GM18870 (cell line): Measurements from ENCODE around the gene ESRRB.

Source experiments
- ATAC-seq: cut with Tn5 transposase; IDR thresholded peaks from one replicate; pipeline ENCODE4 v1.9.1; 2021; ENCODE audit warnings: moderate library complexity; ENCODE audit not compliant: unreplicated experiment

Gene ESRRB

DNA sequence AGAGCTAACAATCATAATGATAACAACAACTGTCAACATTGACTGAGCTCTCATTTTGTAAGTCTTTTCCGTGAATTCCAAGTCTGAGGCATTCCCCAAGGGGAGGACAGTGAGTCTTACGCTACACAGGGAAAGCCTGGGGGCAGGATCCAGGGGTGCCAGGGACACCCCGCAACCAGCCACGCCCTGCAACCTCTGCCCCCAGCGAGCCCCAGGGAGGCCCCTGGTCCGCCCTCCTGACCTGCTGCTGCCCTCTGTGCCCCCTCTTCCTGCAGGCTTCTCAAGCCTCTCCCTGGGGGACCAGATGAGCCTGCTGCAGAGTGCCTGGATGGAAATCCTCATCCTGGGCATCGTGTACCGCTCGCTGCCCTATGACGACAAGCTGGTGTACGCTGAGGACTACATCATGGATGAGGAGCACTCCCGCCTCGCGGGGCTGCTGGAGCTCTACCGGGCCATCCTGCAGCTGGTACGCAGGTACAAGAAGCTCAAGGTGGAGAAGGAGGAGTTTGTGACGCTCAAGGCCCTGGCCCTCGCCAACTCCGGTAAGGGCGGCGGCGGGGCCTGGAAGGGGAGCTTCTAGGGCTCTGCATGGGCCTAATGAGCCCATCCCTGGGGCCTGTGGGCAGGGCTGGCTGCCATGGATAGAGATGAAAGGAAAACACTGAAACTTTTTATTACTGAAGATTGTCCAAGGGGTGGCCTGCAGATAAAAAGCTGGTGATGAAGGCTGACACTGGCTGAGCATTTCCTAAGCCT is 115.4 kb downstream of the ESRRB start:
- ATAC-seq: no peak

DNA sequence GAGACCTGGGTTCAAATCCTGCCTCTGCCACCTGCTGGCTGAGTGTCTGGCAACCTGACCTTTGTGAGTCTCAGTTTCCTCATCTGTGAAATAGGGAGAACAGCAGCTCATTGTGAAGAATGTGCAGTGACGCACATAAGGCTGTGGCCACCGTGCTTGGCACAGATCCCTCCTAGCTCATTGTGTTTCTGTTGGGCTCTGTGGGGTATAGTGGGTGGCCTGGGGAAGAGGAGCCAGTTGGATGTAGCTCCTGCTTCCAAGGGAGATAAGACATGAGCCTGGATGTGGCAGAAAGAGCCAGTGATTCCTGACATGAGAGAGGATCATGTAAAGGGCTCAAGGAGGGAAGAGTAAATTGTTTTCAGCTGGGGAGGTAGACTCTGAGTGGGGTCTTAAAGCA is 120.0 kb downstream of the ESRRB start:
- ATAC-seq: no peak

GRCh38 chr14:76496595-76496994 is 120.7 kb downstream of the ESRRB start:
- no peak for ATAC-seq

- no peak for ATAC-seq
Measured at GRCh38 chr14:76497550-76498462, 121.9 kb downstream of the ESRRB start.

DNA sequence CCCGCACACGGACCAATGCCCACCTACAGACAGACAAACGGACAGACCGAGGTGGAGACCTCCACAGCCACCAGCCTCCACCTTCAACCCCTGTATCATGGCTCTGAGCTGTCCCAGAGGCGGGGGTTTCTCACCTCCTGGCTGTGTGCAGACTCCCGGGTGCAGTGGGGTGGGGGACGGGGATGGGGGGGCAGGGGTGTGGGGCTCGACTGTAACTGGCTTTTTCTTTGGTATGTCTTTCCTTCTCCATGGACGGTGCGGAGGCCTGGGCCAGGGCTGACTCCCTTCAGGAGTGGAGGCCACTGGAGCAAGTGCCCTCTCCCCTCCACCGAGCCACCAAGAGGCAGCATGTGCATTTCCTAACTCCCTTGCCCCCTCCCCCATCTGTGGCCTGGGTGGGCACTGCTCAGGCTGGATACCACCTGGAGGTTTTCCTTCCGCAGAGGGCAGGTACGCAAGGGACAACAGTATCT is 122.6 kb downstream of the ESRRB start:
- no peak for ATAC-seq

DNA sequence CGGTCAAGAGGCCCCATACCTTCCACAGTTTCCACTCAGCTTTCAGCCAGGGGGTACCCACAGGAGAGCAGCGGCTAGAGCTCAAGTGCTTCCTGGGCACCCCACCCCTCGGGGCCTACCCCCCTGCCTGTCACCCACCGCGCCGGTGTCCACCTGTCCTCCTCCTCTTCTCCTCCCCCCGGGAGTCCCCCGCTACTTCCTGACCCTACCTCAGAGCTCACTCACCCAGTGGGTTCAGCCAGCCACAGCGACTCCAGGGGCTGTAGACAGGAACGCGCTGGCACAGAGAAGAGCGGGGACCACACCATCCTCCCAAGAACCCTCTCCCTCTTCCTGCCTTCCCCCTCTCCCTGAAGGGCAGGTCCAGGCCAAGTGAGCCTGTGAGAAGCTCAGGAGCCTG is 123.0 kb downstream of the ESRRB start:
- no peak for ATAC-seq

- no peak for ATAC-seq
Measured at GRCh38 chr14:76499399-76499798, 123.5 kb downstream of the ESRRB start.

DNA sequence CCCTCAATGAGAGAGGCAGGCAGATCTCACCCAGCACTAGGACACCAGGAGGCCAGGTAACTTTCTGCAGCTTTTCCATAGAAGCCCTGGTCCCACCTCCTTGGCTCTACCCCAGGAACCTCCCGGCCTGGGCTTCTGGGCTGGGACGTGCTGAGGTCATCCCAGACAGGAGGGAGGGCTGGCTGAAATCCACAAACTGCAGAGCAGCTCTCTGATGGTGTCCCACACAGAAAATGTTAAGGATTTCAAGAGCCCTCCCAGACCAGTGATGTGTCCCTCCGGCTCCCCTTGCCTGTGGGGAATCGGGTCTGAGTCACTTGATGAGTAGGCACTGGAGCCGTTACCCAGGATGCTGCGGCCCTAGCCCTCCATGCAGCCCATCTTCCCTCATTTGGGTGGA is 124.1 kb downstream of the ESRRB start:
- no peak for ATAC-seq

GRCh38 chr14:76500480-76500879 is 124.5 kb downstream of the ESRRB start:
- ATAC-seq: no peak

- no peak for ATAC-seq
Measured at GRCh38 chr14:76501156-76501720, 125.3 kb downstream of the ESRRB start.

GRCh38 chr14:76502219-76502618 is 126.3 kb downstream of the ESRRB start:
- no peak for ATAC-seq

- no peak for ATAC-seq
Measured at GRCh38 chr14:76502638-76503037, 126.7 kb downstream of the ESRRB start.

- no peak for ATAC-seq
Measured at GRCh38 chr14:76509311-76509710, 133.4 kb downstream of the ESRRB start.

DNA sequence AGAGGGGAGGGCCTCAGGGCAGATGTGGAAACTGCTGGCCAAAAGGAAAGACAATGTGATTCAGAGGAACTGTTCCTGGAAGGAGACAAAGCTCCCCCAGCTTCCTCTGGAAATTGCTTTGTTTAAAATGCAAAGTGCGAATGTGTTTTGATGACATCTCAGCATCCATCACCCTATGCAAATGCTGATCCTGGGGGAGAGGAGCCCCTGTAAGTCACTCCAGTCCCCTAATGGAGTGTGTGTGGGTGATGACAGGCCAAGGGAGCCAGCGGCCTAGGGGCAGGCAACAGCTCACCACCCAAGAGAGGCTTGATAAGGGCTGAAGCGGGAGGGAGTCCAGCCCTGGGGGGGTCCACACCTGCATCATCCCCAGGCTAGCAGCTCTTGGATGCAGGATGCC is 134.2 kb downstream of the ESRRB start:
- ATAC-seq: no peak

DNA sequence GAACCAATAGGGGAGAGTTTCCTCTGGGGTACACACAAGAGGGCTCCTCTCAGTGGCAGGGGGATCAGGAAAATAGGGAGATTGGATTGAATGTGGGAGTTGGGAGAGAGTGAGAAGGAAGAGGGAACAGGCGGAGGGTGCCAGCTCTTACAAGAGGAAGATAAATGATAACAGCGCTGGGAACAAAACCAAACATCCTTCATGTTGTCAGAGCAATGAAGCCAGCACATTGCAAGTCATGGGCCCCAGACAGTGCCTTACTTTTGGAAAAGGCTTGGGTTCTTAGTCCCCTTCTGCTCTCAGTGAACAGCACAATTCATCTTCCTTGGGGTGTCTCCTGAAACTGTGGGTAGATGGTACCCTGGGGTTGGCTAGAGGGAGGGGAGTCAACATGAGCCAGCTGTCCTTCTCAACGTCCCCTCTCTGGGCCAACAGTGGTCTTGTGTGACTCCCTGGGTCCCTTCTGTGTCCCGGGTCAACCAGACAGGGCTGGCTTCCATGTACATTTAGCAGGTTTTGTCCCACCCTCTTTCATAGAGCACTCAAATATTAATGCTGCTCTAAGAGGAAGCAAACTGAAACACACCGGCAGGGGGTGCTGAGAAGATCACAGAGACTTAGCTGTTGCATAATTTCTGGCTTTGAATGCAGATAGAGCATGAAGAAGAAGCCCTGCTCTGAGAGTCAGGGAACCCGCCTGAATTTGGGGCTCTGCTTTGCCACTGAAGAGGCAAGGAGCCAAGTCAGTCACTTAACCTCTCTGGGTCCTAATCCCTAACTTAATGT is 138.5 kb downstream of the ESRRB start:
- no peak for ATAC-seq

GRCh38 chr14:76516884-76517283 is 140.9 kb downstream of the ESRRB start:
- no peak for ATAC-seq

- ATAC-seq: no peak
Measured at GRCh38 chr14:76518366-76518765, 142.4 kb downstream of the ESRRB start.

DNA sequence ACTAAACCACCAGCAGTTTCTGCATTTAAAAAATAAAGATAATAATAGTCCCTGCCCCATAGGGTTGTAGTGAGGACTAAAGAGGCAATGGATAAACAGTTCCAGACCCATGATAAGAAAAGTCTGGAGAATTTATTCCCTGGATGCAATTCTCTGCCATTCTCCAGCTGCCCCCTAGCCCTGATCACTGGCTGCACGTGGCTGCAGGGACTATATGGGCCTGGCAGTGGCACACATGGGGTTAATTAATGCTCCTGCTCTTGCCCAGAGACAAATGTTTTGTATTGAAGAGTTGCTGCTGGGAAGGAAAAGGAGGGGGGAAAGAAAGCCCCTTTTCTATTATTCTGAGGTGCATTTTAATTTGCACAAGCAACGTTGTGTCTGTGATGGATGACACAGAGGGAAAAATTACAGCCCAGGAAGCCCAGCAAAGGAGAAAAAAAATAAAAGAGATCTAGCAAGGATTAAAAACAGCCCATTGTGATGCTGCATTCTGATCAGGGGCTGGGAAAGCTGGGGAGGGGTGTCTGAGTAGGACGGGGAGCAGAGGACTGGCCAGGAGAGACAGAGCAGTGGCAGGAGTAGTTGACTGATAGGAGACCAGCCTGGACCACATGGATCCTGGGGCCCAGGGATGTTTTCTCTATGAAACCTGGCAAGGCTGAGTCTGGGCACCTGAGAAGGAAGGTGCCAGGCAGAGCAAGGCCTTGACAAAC is 149.3 kb downstream of the ESRRB start:
- ATAC-seq: no peak

DNA sequence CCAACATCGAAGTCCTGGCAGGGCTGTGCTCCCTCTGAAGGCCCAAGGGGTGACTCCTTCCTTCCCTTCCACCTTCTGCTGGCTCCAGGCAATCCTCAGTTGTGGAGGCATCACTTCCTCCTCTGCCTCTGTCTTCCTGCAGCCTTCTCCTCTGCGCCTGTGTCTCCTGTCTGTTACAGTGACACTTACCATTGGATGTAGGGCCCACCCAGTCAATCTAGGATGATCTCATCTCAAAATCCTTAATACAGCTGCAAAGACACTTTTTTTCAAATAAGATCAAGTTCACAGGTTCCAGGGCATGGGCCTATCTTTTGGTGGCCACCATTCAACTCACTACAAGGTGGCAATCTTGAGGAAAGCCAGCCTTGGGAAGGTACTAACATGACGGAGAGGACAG is 155.1 kb downstream of the ESRRB start:
- ATAC-seq: no peak

DNA sequence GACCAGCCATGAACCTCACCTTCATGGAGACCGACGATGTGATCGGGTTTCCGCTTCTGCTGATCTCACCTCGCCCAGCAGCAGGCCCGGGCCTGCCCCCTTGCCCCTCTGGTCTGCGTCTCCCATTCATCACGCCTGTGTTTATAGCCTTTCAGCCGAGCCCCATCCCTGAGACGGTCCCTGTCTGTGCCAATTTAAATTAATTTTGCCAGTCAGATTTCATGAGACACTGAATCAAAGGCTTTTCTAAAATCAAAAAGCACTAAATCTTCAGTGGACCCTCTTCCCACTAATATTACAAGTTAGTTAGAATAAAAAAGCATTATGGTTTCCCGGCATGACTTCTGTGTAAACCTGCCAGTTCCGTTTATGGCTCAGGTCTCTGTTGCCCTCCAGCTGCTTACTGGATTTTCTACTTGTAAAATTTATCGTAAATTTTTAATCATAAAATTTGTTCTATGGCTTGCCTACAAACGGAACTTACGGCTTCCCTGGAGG is 155.9 kb downstream of the ESRRB start:
- ATAC-seq: no peak
